ENCODE data around the gene FNDC1.

Gene FNDC1

DNA sequence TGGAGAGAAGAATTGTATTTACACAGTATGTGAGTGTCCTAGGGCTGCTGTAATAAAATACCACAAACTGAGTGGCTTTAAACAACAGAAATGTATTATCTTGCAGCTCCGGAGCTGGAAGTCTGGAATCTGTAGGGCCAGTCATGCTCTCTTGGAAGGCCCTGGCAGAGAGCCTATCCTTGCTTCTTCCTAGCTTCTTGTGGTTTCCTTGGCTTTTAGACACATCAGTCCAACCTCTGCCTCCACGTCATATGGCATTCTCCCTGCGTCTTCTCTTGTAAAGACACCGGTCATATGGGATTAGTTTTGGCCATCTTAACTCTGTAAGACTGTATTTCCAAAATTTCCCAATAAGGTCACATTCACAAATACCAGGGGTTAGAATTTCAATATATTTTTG lies 10.8 kb downstream of the FNDC1 start:
- ATAC-seq (ENCODE audit: insufficient read depth, low read depth) (no peak), DNase-seq (no peak)
- no peak overlapping the region for H3K9ac ChIP-seq (ENCODE audit: low read depth, low read length)
- H3K36me3 ChIP-seq (ENCODE audit: insufficient read depth, low read length): no peaks in the 10 kb centered on the region
- TF ChIP-seq, protein P1, sequence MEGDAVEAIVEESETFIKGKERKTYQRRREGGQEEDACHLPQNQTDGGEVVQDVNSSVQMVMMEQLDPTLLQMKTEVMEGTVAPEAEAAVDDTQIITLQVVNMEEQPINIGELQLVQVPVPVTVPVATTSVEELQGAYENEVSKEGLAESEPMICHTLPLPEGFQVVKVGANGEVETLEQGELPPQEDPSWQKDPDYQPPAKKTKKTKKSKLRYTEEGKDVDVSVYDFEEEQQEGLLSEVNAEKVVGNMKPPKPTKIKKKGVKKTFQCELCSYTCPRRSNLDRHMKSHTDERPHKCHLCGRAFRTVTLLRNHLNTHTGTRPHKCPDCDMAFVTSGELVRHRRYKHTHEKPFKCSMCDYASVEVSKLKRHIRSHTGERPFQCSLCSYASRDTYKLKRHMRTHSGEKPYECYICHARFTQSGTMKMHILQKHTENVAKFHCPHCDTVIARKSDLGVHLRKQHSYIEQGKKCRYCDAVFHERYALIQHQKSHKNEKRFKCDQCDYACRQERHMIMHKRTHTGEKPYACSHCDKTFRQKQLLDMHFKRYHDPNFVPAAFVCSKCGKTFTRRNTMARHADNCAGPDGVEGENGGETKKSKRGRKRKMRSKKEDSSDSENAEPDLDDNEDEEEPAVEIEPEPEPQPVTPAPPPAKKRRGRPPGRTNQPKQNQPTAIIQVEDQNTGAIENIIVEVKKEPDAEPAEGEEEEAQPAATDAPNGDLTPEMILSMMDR (IDR thresholded peaks at IDR 0.05; ENCODE audit: borderline replicate concordance, extremely low read depth, low read length, poor library complexity, severe bottlenecking): no peak
- TF ChIP-seq EZH2 (IDR thresholded peaks at IDR 0.05; ENCODE audit: borderline replicate concordance, low read depth, low read length, severe bottlenecking): no peak
- no peaks in the 10 kb centered on the region for H4K20me1 ChIP-seq (ENCODE audit: insufficient read depth, low read length)
- H2AFZ ChIP-seq (ENCODE audit: low read depth, low read length): no peak overlapping the region
- no peaks in the 10 kb centered on the region for H3K79me2 ChIP-seq (ENCODE audit: insufficient read depth, low read length)
- no peak overlapping the region for H3K27ac ChIP-seq (ENCODE audit: low read length)
- H3K9me3 ChIP-seq (ENCODE audit: insufficient read depth, low read length, severe bottlenecking): no peaks in the 10 kb centered on the region
- H3K4me2 ChIP-seq (ENCODE audit: insufficient read depth, low read length): no peak overlapping the region
- no peak overlapping the region for H3K4me3 ChIP-seq (ENCODE audit: low read depth in 1 of 2, low read length in 2 of 2)
- H3K4me1 ChIP-seq (ENCODE audit: insufficient read depth, low read length): no peaks in the 10 kb centered on the region
- peaks cover 6% of the 10 kb centered on the region for H3K27me3 ChIP-seq (ENCODE audit: insufficient read depth, low read length, poor library complexity)

DNA sequence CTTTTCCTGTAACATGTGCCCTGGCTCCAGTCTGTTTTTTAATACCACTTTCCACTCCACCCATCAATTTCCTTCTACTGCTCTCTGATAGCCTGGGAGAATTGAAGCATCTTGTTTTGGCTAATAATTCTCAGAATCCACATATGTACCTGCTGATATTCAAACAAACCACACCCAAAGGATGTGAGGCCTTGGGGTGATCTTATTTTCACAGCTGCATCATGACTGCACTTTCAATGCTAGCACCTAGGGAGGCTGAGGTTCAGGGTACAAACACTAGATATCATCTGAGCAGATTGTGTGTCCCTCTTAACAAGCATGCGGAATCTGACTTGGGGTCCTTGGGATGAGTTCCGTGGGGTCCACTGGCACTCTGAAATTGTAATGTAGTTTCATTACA lies 12.7 kb downstream of the FNDC1 start:
- H3K36me3 ChIP-seq (ENCODE audit: insufficient read depth, low read length): no peaks in the 10 kb centered on the region
- no peaks in the 10 kb centered on the region for H3K27me3 ChIP-seq (ENCODE audit: insufficient read depth, low read length, poor library complexity)
- ATAC-seq (ENCODE audit: insufficient read depth, low read depth) (no peak), DNase-seq (no peak)
- TF ChIP-seq, protein P1 (IDR thresholded peaks at IDR 0.05; ENCODE audit: borderline replicate concordance, extremely low read depth, low read length, poor library complexity, severe bottlenecking): no peak
- TF ChIP-seq EZH2 (IDR thresholded peaks at IDR 0.05; ENCODE audit: borderline replicate concordance, low read depth, low read length, severe bottlenecking): no peak
- no peaks in the 10 kb centered on the region for H3K4me1 ChIP-seq (ENCODE audit: insufficient read depth, low read length)
- H4K20me1 ChIP-seq (ENCODE audit: insufficient read depth, low read length): no peaks in the 10 kb centered on the region
- H3K4me3 ChIP-seq (ENCODE audit: low read depth in 1 of 2, low read length in 2 of 2): no peak overlapping the region
- H3K27ac ChIP-seq (ENCODE audit: low read length): no peak overlapping the region
- H2AFZ ChIP-seq (ENCODE audit: low read depth, low read length): no peak overlapping the region
- peaks cover 3% of the 10 kb centered on the region for H3K9me3 ChIP-seq (ENCODE audit: insufficient read depth, low read length, severe bottlenecking)
- H3K79me2 ChIP-seq (ENCODE audit: insufficient read depth, low read length): no peaks in the 10 kb centered on the region
- H3K4me2 ChIP-seq (ENCODE audit: insufficient read depth, low read length): no peak overlapping the region
- H3K9ac ChIP-seq (ENCODE audit: low read depth, low read length): no peak overlapping the region

- Histone ChIP-seq H2AFZ (ENCODE audit: low read depth, low read length) (no peak overlapping the region), H4K20me1 (ENCODE audit: insufficient read depth, low read length) (no peaks in the 10 kb centered on the region), H3K79me2 (ENCODE audit: insufficient read depth, low read length) (no peaks in the 10 kb centered on the region), H3K4me1 (ENCODE audit: insufficient read depth, low read length) (no peaks in the 10 kb centered on the region), H3K9me3 (ENCODE audit: insufficient read depth, low read length, severe bottlenecking) (peaks cover 3% of the 10 kb centered on the region), H3K4me2 (ENCODE audit: insufficient read depth, low read length) (no peak overlapping the region), H3K36me3 (ENCODE audit: insufficient read depth, low read length) (no peaks in the 10 kb centered on the region), H3K9ac (ENCODE audit: low read depth, low read length) (no peak overlapping the region), H3K4me3 (ENCODE audit: low read depth in 1 of 2, low read length in 2 of 2) (no peak overlapping the region), H3K27ac (ENCODE audit: low read length) (no peak overlapping the region), H3K27me3 (ENCODE audit: insufficient read depth, low read length, poor library complexity) (no peaks in the 10 kb centered on the region)
- DNase-seq (no peak), ATAC-seq (ENCODE audit: insufficient read depth, low read depth) (no peak)
- no peak for TF ChIP-seq EZH2 (IDR thresholded peaks at IDR 0.05; ENCODE audit: borderline replicate concordance, low read depth, low read length, severe bottlenecking)
- TF ChIP-seq, protein P1 (IDR thresholded peaks at IDR 0.05; ENCODE audit: borderline replicate concordance, extremely low read depth, low read length, poor library complexity, severe bottlenecking): no peak
Observed at GRCh38 chr6:159184559-159184958, 15.4 kb downstream of the FNDC1 start.

GRCh38 chr6:159190460-159190859 lies 21.3 kb downstream of the FNDC1 start:
- H3K4me2 ChIP-seq (ENCODE audit: insufficient read depth, low read length): no peak overlapping the region
- H3K4me1 ChIP-seq (ENCODE audit: insufficient read depth, low read length): no peaks in the 10 kb centered on the region
- H3K36me3 ChIP-seq (ENCODE audit: insufficient read depth, low read length): no peaks in the 10 kb centered on the region

More at GRCh38 chr6:159190460-159190859, 21.3 kb downstream of the FNDC1 start:
- Histone ChIP-seq H3K9ac (ENCODE audit: low read depth, low read length) (no peak overlapping the region), H3K9me3 (ENCODE audit: insufficient read depth, low read length, severe bottlenecking) (peaks cover 3% of the 10 kb centered on the region), H3K79me2 (ENCODE audit: insufficient read depth, low read length) (no peaks in the 10 kb centered on the region), H2AFZ (ENCODE audit: low read depth, low read length) (no peak overlapping the region), H4K20me1 (ENCODE audit: insufficient read depth, low read length) (no peaks in the 10 kb centered on the region), H3K27me3 (ENCODE audit: insufficient read depth, low read length, poor library complexity) (peaks cover 3% of the 10 kb centered on the region), H3K4me3 (ENCODE audit: low read depth in 1 of 2, low read length in 2 of 2) (no peak overlapping the region), H3K27ac (ENCODE audit: low read length) (no peak overlapping the region)
- TF ChIP-seq EZH2 (IDR thresholded peaks at IDR 0.05; ENCODE audit: borderline replicate concordance, low read depth, low read length, severe bottlenecking): no peak
- TF ChIP-seq, protein P1 (IDR thresholded peaks at IDR 0.05; ENCODE audit: borderline replicate concordance, extremely low read depth, low read length, poor library complexity, severe bottlenecking): no peak
- no peak for ATAC-seq (ENCODE audit: insufficient read depth, low read depth)
- DNase-seq: no peak

All from DND-41 (cell line).